Measurements from ENCODE around the gene PTPRN2.
"Not testable (repeated sequence)": the region's sequence is repeated elsewhere in the genome, so short reads cannot be mapped to it uniquely, and the experiment has no call there.

The PTPRN2 gene

DNA sequence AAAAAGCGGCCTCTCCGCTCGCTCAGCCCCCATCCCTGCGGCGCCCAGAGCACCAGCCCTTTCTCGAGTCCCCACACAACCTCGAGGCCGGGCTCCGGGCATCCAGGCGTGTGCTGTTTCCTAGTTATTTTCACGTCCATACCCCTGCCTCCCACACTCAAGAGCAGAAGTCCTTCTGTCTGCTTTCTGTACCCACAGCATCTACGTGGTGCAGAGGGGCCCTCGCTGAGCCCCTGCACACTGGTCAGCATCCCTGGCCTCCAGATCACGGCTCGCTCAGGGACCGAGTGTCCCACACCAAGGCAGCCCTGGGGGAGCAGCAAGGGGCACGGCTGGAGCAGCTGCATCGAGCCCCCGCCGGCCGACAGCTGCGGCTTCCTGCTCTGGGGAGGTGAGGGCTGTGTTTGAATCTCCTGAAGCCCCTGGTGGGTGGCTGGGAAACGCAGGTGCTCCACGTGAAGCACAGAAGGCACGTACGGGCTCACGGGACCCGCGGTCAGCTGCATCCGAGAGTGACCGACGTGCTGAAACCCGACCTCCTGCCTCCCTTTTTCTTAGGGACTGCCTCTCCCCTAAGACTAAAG, 917.8 kb downstream of the PTPRN2 start:
- Histone ChIP-seq H3K36me3 (ENCODE audit: control insufficient read depth, insufficient read depth, low read length) (no peaks in the 10 kb centered on the region), H3K4me3 (ENCODE audit: low read length) (no peak overlapping the region), H3K9me3 (ENCODE audit: control insufficient read depth, low read length) (no peaks in the 10 kb centered on the region), H3K9ac (ENCODE audit: low read length) (no peak overlapping the region), H3K27me3 (ENCODE audit: control insufficient read depth, insufficient read depth, low read length) (no peaks in the 10 kb centered on the region), H3K4me1 (ENCODE audit: control insufficient read depth, insufficient read depth, low read length) (no peaks in the 10 kb centered on the region)

GRCh38 chr7:157668884-157669767, 918.5 kb downstream of the PTPRN2 start:
- Histone ChIP-seq H3K4me1 (ENCODE audit: control insufficient read depth, insufficient read depth, low read length) (no peaks in the 10 kb centered on the region), H3K9ac (ENCODE audit: low read length) (no peak overlapping the region), H3K36me3 (ENCODE audit: control insufficient read depth, insufficient read depth, low read length) (no peaks in the 10 kb centered on the region), H3K4me3 (ENCODE audit: low read length) (no peak overlapping the region), H3K27me3 (ENCODE audit: control insufficient read depth, insufficient read depth, low read length) (no peaks in the 10 kb centered on the region), H3K9me3 (ENCODE audit: control insufficient read depth, low read length) (no peaks in the 10 kb centered on the region)

DNA sequence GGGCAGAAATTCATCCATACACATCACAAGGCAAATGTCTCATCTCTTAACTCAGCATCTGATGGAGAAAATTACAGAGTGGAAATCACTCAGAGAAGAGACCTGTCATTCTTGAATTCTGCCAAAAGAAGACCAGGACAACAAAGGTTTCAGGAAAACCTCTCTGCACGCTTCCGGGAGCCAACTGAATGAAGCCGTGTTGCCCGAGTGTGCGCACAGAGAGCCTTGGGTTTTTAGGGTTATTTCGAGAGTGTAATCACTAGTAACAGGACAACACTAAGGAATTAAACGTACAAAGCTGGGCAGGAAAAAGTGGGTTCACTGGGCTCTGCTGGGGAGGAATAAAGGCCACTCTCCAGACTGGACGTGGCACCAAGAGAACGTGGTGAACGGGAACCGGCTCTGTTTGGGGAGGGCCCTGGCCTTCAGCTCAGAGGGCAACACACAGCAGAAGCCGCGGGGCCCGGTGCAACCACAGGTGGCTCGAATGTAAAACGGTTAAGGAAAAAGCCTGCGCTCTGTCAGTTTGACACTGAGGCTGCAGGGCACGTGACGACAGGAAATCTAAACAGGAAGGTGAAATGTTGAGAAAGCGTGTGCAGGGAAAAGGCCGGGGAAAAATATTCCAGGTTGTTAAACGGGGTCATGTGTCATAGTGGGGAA, 919.3 kb downstream of the PTPRN2 start:
- Histone ChIP-seq H3K9me3 (ENCODE audit: control insufficient read depth, low read length) (no peaks in the 10 kb centered on the region), H3K4me3 (ENCODE audit: low read length) (no peak overlapping the region), H3K4me1 (ENCODE audit: control insufficient read depth, insufficient read depth, low read length) (no peaks in the 10 kb centered on the region), H3K27me3 (ENCODE audit: control insufficient read depth, insufficient read depth, low read length) (no peaks in the 10 kb centered on the region), H3K9ac (ENCODE audit: low read length) (no peak overlapping the region), H3K36me3 (ENCODE audit: control insufficient read depth, insufficient read depth, low read length) (no peaks in the 10 kb centered on the region)

DNA sequence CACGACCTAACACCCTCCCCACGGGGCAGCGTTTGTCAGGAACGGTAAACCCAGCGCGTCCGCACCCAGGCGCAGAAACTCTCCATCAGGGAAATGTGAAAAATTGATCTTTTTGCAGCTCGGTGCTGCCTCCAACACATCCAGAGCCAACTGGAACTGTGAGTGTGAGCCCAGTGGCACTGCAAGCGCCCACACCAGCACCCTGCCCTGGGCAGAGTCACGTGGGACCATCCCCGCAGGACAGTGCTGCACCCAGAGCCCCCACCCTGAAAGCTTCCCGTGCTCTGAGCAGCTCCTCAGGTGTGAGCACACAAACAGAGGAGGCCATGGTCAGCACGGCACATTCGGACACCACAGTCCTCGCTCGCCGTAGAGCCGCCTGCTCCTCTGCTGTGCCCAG, 919.9 kb downstream of the PTPRN2 start:
- no peaks in the 10 kb centered on the region for H3K9me3 ChIP-seq (ENCODE audit: control insufficient read depth, low read length)
- no peaks in the 10 kb centered on the region for H3K27me3 ChIP-seq (ENCODE audit: control insufficient read depth, insufficient read depth, low read length)
- H3K9ac ChIP-seq (ENCODE audit: low read length) = no peak overlapping the region
- H3K36me3 ChIP-seq (ENCODE audit: control insufficient read depth, insufficient read depth, low read length) = no peaks in the 10 kb centered on the region
- no peak overlapping the region for H3K4me3 ChIP-seq (ENCODE audit: low read length)
- no peaks in the 10 kb centered on the region for H3K4me1 ChIP-seq (ENCODE audit: control insufficient read depth, insufficient read depth, low read length)

DNA sequence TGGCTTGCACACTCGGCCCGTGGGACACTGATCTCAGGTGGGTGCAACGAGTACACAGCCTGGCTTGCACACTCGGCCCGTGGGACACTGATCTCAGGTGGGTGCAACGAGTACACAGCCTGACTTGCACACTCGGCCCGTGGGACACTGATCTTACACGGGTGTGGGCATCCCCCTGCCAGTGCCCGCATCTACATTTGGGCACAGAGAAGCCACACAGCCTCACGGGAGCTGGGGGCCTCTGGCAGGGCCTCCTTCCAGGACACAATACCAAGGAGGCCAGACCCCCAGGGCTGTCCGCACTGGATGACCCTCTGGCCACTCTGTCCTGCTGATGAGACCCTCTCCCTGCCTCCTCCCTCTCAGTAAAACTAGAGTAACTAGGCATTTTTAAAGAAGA, 920.4 kb downstream of the PTPRN2 start:
- Histone ChIP-seq H3K4me1 (ENCODE audit: control insufficient read depth, insufficient read depth, low read length) (no peaks in the 10 kb centered on the region), H3K9ac (ENCODE audit: low read length) (no peak overlapping the region), H3K9me3 (ENCODE audit: control insufficient read depth, low read length) (no peaks in the 10 kb centered on the region), H3K36me3 (ENCODE audit: control insufficient read depth, insufficient read depth, low read length) (no peaks in the 10 kb centered on the region), H3K27me3 (ENCODE audit: control insufficient read depth, insufficient read depth, low read length) (no peaks in the 10 kb centered on the region), H3K4me3 (ENCODE audit: low read length) (no peak overlapping the region)

GRCh38 chr7:157666530-157667040, 921.0 kb downstream of the PTPRN2 start:
- no peaks in the 10 kb centered on the region for H3K36me3 ChIP-seq (ENCODE audit: control insufficient read depth, insufficient read depth, low read length)
- no peaks in the 10 kb centered on the region for H3K4me1 ChIP-seq (ENCODE audit: control insufficient read depth, insufficient read depth, low read length)
- no peaks in the 10 kb centered on the region for H3K27me3 ChIP-seq (ENCODE audit: control insufficient read depth, insufficient read depth, low read length)
- H3K4me3 ChIP-seq (ENCODE audit: low read length) = no peak overlapping the region
- H3K9ac ChIP-seq (ENCODE audit: low read length) = no peak overlapping the region
- no peaks in the 10 kb centered on the region for H3K9me3 ChIP-seq (ENCODE audit: control insufficient read depth, low read length)

DNA sequence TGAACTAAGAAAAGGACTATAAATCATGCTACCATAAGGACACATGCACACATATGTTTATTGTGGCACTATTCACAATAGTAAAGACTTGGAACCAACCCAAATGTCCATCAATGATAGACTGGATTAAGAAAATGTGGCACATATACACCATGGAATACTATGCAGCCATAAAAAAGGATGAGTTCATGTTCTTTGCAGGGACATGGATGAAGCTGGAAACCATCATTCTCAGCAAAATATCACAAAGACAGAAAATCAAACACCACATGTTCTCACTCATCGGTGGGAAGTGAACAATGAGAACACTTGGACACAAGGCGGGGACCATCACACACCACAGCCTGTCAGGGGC, 922.0 kb downstream of the PTPRN2 start:
- H3K4me3 ChIP-seq (ENCODE audit: low read length); H3K36me3 ChIP-seq (ENCODE audit: control insufficient read depth, insufficient read depth, low read length); H3K27me3 ChIP-seq (ENCODE audit: control insufficient read depth, insufficient read depth, low read length); H3K4me1 ChIP-seq (ENCODE audit: control insufficient read depth, insufficient read depth, low read length); H3K9ac ChIP-seq (ENCODE audit: low read length); H3K9me3 ChIP-seq (ENCODE audit: control insufficient read depth, low read length): not testable (repeated sequence)

- Histone ChIP-seq H3K36me3 (ENCODE audit: control insufficient read depth, insufficient read depth, low read length) (no peaks in the 10 kb centered on the region), H3K4me3 (ENCODE audit: low read length) (no peak overlapping the region), H3K9ac (ENCODE audit: low read length) (no peak overlapping the region), H3K9me3 (ENCODE audit: control insufficient read depth, low read length) (no peaks in the 10 kb centered on the region), H3K27me3 (ENCODE audit: control insufficient read depth, insufficient read depth, low read length) (no peaks in the 10 kb centered on the region), H3K4me1 (ENCODE audit: control insufficient read depth, insufficient read depth, low read length) (no peaks in the 10 kb centered on the region)
These were observed 922.6 kb downstream of the PTPRN2 start for GRCh38 chr7:157664871-157665633.

DNA sequence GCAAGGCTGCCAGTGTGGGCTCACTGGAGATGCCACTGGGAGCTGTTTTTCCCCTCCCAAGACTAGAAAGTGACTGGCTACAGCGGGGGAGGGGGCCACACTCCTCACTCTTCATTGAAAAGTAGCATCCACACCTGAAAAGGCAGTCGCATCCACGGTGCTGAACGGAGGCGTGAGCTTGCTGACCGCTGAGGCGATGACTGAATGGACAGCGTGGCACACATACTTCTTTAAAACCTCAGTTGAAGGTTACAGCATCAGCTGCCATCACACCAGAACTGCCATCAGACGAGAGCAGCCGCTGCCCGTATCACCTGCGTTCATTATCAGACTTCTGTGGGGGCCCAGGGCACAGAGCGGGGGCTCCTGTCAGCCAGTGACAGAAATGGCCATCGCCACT, 923.6 kb downstream of the PTPRN2 start:
- Histone ChIP-seq H3K9ac (ENCODE audit: low read length) (no peak overlapping the region), H3K4me1 (ENCODE audit: control insufficient read depth, insufficient read depth, low read length) (no peaks in the 10 kb centered on the region), H3K4me3 (ENCODE audit: low read length) (no peak overlapping the region), H3K9me3 (ENCODE audit: control insufficient read depth, low read length) (no peaks in the 10 kb centered on the region), H3K27me3 (ENCODE audit: control insufficient read depth, insufficient read depth, low read length) (no peaks in the 10 kb centered on the region), H3K36me3 (ENCODE audit: control insufficient read depth, insufficient read depth, low read length) (no peaks in the 10 kb centered on the region)

DNA sequence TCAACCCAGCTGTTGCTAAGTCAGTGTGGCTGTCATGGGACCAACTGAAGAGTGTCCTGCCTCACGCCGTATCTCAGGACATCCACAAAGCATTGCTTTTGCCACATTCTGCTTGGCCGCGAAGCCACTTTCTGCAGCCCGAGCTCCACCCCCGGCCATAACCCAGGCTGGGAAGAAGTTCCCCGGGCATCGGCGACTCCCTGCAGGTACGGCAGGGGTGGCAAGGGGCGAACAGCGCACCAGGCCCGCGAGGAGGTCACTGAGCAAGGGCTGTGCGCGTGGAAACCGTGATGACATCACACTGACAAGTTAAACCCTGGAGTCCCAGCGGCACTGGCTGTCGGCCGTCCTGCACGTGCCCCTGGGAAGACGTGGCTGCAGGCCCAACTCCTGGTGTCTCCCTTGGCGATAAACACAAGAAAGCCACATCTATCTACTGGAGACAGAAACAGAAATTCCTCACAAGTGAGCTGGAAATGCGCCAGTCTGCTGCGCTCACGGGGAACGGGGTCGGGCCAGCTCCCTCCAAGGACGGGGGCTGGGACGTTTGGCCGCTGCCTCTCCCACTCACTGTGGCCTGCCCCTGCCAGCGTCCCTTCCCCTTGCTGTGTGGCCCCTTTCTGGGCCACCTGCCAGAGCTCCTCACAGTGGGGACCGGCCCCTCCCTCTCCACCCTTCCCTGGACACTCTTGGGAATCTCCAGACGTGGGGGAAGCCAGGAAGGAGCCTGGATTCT, 924.5 kb downstream of the PTPRN2 start:
- Histone ChIP-seq H3K36me3 (ENCODE audit: control insufficient read depth, insufficient read depth, low read length) (no peaks in the 10 kb centered on the region), H3K4me3 (ENCODE audit: low read length) (no peak overlapping the region), H3K9ac (ENCODE audit: low read length) (no peak overlapping the region), H3K4me1 (ENCODE audit: control insufficient read depth, insufficient read depth, low read length) (no peaks in the 10 kb centered on the region), H3K9me3 (ENCODE audit: control insufficient read depth, low read length) (no peaks in the 10 kb centered on the region), H3K27me3 (ENCODE audit: control insufficient read depth, insufficient read depth, low read length) (no peaks in the 10 kb centered on the region)

DNA sequence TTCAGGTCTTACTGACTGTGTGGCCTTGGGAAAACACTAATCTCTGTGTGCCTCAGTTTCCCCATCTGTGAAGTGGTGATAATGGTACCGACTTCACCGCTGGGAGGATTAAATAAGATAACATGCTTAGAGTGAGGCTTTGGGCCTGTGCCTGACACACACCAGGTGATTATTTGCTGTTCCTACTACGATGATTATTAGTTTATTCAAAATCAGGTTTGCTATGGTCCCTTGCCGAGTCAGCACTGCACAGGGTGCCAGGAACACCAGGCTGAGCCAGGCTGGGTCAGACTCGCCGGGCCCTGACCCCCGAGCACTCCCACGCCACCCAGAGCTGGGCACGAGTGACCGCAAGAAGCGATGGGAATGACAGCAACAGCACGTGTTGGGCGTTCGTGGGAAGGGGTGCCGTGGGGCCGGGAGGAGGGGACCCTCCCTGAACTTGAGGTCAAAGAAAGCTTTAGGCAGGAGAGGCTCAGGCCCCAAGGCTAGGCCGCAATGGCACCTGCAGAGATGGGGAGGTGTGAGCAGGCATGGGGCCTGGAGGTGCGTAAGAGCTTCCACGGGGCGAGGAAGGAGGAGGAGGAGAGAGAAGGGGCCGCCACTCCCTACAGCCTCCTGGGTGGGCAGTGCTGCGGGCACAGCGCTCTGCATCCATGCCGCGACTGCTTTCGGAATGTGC, 925.4 kb downstream of the PTPRN2 start:
- Histone ChIP-seq H3K4me1 (ENCODE audit: control insufficient read depth, insufficient read depth, low read length) (no peaks in the 10 kb centered on the region), H3K36me3 (ENCODE audit: control insufficient read depth, insufficient read depth, low read length) (no peaks in the 10 kb centered on the region), H3K9ac (ENCODE audit: low read length) (no peak overlapping the region), H3K4me3 (ENCODE audit: low read length) (no peak overlapping the region), H3K27me3 (ENCODE audit: control insufficient read depth, insufficient read depth, low read length) (no peaks in the 10 kb centered on the region), H3K9me3 (ENCODE audit: control insufficient read depth, low read length) (no peaks in the 10 kb centered on the region)

All from mucosa of stomach (tissue), 1 donor.